SU-DHL-6 (cell line): ENCODE measurements around the gene ANKRD13B.

Experiments
- H2AFZ ChIP-seq: fragments of 200-600 bp; sonication (generic); 2 replicates; pipeline ENCODE4 v1.6.1; 2014; ENCODE audit warnings: low read depth, mild to moderate bottlenecking, moderate library complexity, mixed read lengths, antibody characterized with exemption, low read length; ENCODE audit not compliant: severe bottlenecking
- H3F3A ChIP-seq: fragments of 200-600 bp; shearing (Covaris generic); 2 replicates; pipeline ENCODE4 v1.6.0; 2016; ENCODE audit warnings: antibody characterized with exemption, mild to moderate bottlenecking; ENCODE audit not compliant: insufficient read depth
- H3K27ac ChIP-seq: fragments of 200-600 bp; sonication (generic); 2 replicates; pipeline ENCODE4 v1.5.1; 2016; ENCODE audit warnings: low read depth, mild to moderate bottlenecking, low read length, moderate library complexity, mixed read lengths
- H3K27me3 ChIP-seq: fragments of 200-600 bp; sonication (generic), shearing (Covaris generic); 2 replicates; pipeline ENCODE4 v1.6.0; 2014; ENCODE audit warnings: mild to moderate bottlenecking, low read length
- H3K36me3 ChIP-seq: fragments of 200-600 bp; sonication (generic); 2 replicates; pipeline ENCODE4 v1.6.1; 2014; ENCODE audit warnings: mild to moderate bottlenecking, low read length, mixed read lengths
- H3K4me2 ChIP-seq: fragments of 300-600, 200-600 bp; shearing (Covaris generic), sonication (generic); 2 replicates; pipeline ENCODE4 v1.6.0; 2014; ENCODE audit warnings: low read length, low read depth, mild to moderate bottlenecking; ENCODE audit not compliant: poor library complexity, severe bottlenecking
- H3K4me3 ChIP-seq: fragments of 200-600 bp; sonication (generic); 2 replicates; pipeline ENCODE4 v1.5.1; 2014; ENCODE audit warnings: antibody characterized with exemption, low read length, mild to moderate bottlenecking, mixed read lengths; ENCODE audit not compliant: insufficient read depth, poor library complexity, severe bottlenecking
- H3K79me2 ChIP-seq: fragments of 200-600 bp; sonication (generic); 2 replicates; pipeline ENCODE4 v1.6.1; 2014; ENCODE audit warnings: mild to moderate bottlenecking, low read length, moderate library complexity; ENCODE audit not compliant: insufficient read depth
- H3K9ac ChIP-seq: fragments of 200-600 bp; sonication (generic); 2 replicates; pipeline ENCODE4 v1.7.0; 2014; ENCODE audit warnings: mild to moderate bottlenecking, low read length
- H3K9me2 ChIP-seq: fragments of 200-600 bp; sonication (generic); replicated peaks from 2 replicates; pipeline ENCODE4 v1.6.1; 2014; ENCODE audit warnings: low read length; ENCODE audit not compliant: insufficient read depth
- H3K9me3 ChIP-seq: fragments of 200-600 bp; sonication (generic); 2 replicates; pipeline ENCODE4 v1.6.1; 2014; ENCODE audit warnings: low read length, mixed read lengths; ENCODE audit not compliant: insufficient read depth
- H4K20me1 ChIP-seq: fragments of 200-600 bp; sonication (generic); 2 replicates; pipeline ENCODE4 v1.6.1; 2014; ENCODE audit warnings: low read depth, mild to moderate bottlenecking, antibody characterized with exemption, low read length, moderate library complexity, mixed read lengths
- CTCF ChIP-seq: fragments of 200-600 bp; sonication (generic); IDR thresholded peaks from one replicate; pipeline ENCODE4 v1.5.1; 2017; ENCODE audit warnings: antibody characterized with exemption, mild to moderate bottlenecking, low read length, moderate library complexity; ENCODE audit not compliant: insufficient read depth, poor library complexity, severe bottlenecking
- EZH2phosphoT487 ChIP-seq: fragments of 200-600 bp; sonication (generic), shearing (Covaris generic); conservative IDR thresholded peaks from 2 replicates; pipeline ENCODE4 v1.6.1; 2018; ENCODE audit warnings: mild to moderate bottlenecking, antibody characterized with exemption, low read length, moderate library complexity, mixed read lengths

The ANKRD13B gene

GRCh38 chr17:29589524-29590410 is 3.2 kb upstream of the ANKRD13B start, which contains the start of gene GIT1:
Gene GIT1, minus strand, starts transcription at chr17:29589648. Its CDS starts 270 bp downstream, at chr17:29589378.
- H3K27me3 ChIP-seq, result no peaks in the 10 kb centered on the region
- no peaks in the 10 kb centered on the region; the same call in 1 of the 2 replicates for H4K20me1 ChIP-seq
- H3K9me3 ChIP-seq, result no peaks in the 10 kb centered on the region
- TF ChIP-seq EZH2phosphoT487 (no peak), CTCF (no peak)
- peak within 1 kb of the TSS; percentile 81 for H3K4me3 ChIP-seq
- peak within 1 kb of the TSS; percentile 78 for H3K27ac ChIP-seq
- peak within 1 kb of the TSS; percentile 93 for H3K4me2 ChIP-seq
- H3K9ac ChIP-seq, result peak within 1 kb of the TSS; percentile 88
- no peaks in the 10 kb centered on the region for H3K9me2 ChIP-seq
- H3K79me2 ChIP-seq, result peaks cover 42% of the 10 kb centered on the region
- peaks cover 27% of the 10 kb centered on the region for H3F3A ChIP-seq
- no peaks in the 10 kb centered on the region for H3K36me3 ChIP-seq
- H2AFZ ChIP-seq, result peak within 1 kb of the TSS; percentile 86

GRCh38 chr17:29590411-29591145 is 2.4 kb upstream of the ANKRD13B start:
- H3F3A ChIP-seq, result peaks cover 27% of the 10 kb centered on the region
- no peaks in the 10 kb centered on the region for H3K36me3 ChIP-seq
- no peaks in the 10 kb centered on the region for H3K9me2 ChIP-seq
- H2AFZ ChIP-seq, result peak overlapping the region; percentile 86
- peak overlapping the region; percentile 93 for H3K4me2 ChIP-seq
- H3K27ac ChIP-seq, result peak overlapping the region; percentile 78
- H3K9me3 ChIP-seq, result no peaks in the 10 kb centered on the region
- H3K79me2 ChIP-seq, result peaks cover 34% of the 10 kb centered on the region
- H3K27me3 ChIP-seq, result no peaks in the 10 kb centered on the region
- no peak for TF ChIP-seq EZH2phosphoT487
- TF ChIP-seq CTCF, result no peak
- peak overlapping the region; percentile 74 for H3K4me3 ChIP-seq
- H4K20me1 ChIP-seq, result no peaks in the 10 kb centered on the region; the same call in 1 of the 2 replicates
- peak overlapping the region; percentile 88 for H3K9ac ChIP-seq

DNA sequence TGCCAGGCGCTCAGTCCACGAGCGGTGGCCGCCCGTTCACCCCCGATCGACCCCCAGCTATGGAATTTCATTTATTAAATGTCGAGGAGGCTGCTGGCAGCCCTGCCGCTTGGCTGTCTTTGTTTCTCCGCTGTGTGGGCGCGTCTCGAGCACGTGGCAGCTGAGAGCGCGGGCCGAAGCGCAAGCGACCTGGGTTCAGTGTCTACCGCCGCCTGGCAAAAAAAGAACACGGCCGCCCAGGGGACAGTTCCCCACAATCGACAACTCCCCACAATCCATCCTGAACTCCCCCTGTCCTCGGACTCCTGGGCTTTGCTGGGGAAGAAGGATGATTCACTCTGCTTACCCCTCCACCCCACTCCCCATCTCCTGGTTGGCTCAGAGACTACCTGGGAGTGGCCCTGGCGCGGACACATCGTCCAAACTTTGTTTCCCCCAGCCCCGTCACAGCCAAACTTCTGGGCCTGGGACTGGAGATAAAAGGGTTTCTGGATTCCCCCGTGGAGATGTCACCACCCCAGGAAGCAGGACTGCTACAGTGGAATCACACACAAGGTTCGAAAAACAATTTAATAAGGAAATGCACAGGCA is 1.7 kb upstream of the ANKRD13B start:
- H3F3A ChIP-seq, result peaks cover 27% of the 10 kb centered on the region
- no peaks in the 10 kb centered on the region for H3K27me3 ChIP-seq
- peak overlapping the region; percentile 78 for H3K27ac ChIP-seq
- H4K20me1 ChIP-seq, result no peaks in the 10 kb centered on the region; the same call in 1 of the 2 replicates
- peak overlapping the region; percentile 88 for H3K9ac ChIP-seq
- H3K36me3 ChIP-seq, result no peaks in the 10 kb centered on the region
- peak overlapping the region; percentile 86 for H2AFZ ChIP-seq
- no peaks in the 10 kb centered on the region for H3K9me2 ChIP-seq
- peak overlapping the region; percentile 93 for H3K4me2 ChIP-seq
- peaks cover 28% of the 10 kb centered on the region for H3K79me2 ChIP-seq
- TF ChIP-seq EZH2phosphoT487 (no peak), CTCF (no peak)
- no peaks in the 10 kb centered on the region for H3K9me3 ChIP-seq
- peak overlapping the region; percentile 23 for H3K4me3 ChIP-seq
